Right lobe of liver (tissue), 6 donors: ENCODE data around the gene ZNF687. TPM values are rescaled to one million over a fixed set of nuclear protein-coding genes. Genes with fewer than 3 reads are reported as not detected.

ENCODE experiments used
- ATAC-seq, 4 donors: fragments of 200-7000 bp; cut with Tn5 transposase; one replicate each; pipeline ENCODE4 v1.9.1; 2020; ENCODE audit warnings: mild to moderate bottlenecking in 4 of 4, moderate library complexity in 4 of 4
- DNase-seq, 3 donors: peaks; one replicate each; pipeline ENCODE4 v3.0.0-alpha.2; 2020
- H3K27ac ChIP-seq, 3 donors: fragments of 200-600 bp; one replicate each; pipeline ENCODE4 v1.8.0; 2022
- H3K27me3 ChIP-seq, 2 donors: fragments of 200-600 bp; one replicate each; pipeline ENCODE4 v1.8.0; 2022
- H3K36me3 ChIP-seq, 4 donors: fragments of 200-600 bp; sonication (generic) in 1 of 4; one replicate each; pipeline versions ENCODE4 v1.5.1 to v1.8.0; 2017 to 2022; ENCODE audit warnings: control low read depth in 1 of 4
- H3K4me1 ChIP-seq, 4 donors: fragments of 200-600 bp; sonication (generic) in 1 of 4; one replicate each; pipeline versions ENCODE4 v1.5.1 to v1.8.0; 2017 to 2022; ENCODE audit warnings: control low read depth in 1 of 4
- H3K4me3 ChIP-seq, 3 donors: fragments of 200-600 bp; one replicate each; pipeline ENCODE4 v1.8.0; 2022
- H3K9me3 ChIP-seq, 4 donors: fragments of 200-600 bp; sonication (generic) in 1 of 4; one replicate each; pipeline versions ENCODE4 v1.5.1 to v1.8.0; 2017 to 2022; ENCODE audit warnings: control low read depth in 1 of 4
- POLR2A ChIP-seq: fragments of 450-650 bp; IDR thresholded peaks from one replicate; pipeline ENCODE4 v1.6.1; 2017; ENCODE audit warnings: antibody characterized with exemption, mild to moderate bottlenecking
- WGBS: methylation state at CpG from one replicate; pipeline ENCODE4 v1.1.6; 2018; ENCODE audit warnings: low coverage, low lambda C conversion rate; ENCODE audit not compliant: insufficient coverage; ENCODE audit errors: missing lambda C conversion rate; 5-methylcytosine and 5-hydroxymethylcytosine counted together
- intact Hi-C, 2 donors: fragments of 100-400 bp; cut with DNase I; formaldehyde crosslinking; loops; one replicate each; pipeline versions ENCODE4 v1.11.2 to v1.14.1; 2022
- total RNA-seq, 6 experiments: library from RNA; depleted of rRNA in 2 of 6; stranded (reverse); fragments of >200 nt in 2 of 6; fragmentation: NEBNext Ultra II Directional in 3 of 6; extraction: Animal tissue kit (Norgen Biotek cat#: 25700) in 3 of 6; gene quantifications; one replicate each; pipeline versions ENCODE4 v1.1.0 to v1.2.4, GENCODE V29; 2016 to 2023
- TF ChIP-seq, protein P1 (sequence below), 4 donors: fragments of 200-600 bp in 3 of 4; fragments of 450-650 bp in 1 of 4; IDR thresholded peaks; one replicate each; pipeline versions ENCODE4 v1.5.1 to v1.8.0; 2016 to 2022; ENCODE audit warnings: antibody characterized with exemption in 4 of 4, mild to moderate bottlenecking in 2 of 4
- donor health status: DM: no; HTN: yes; CAD: no.
- donor health status: DM: no; HTN: no; CAD: no.
- donor health status: DM: no; HTN: no; CAD: no.
- donor health status: DM: no; HTN: yes; CAD: no.
- donor health status: DM: no; HTN: yes; CAD: no.

Gene ZNF687
- total RNA-seq, 6 experiments from 2014 or later, result 7.6 to 14.2 (median 10.1) TPM

DNA sequence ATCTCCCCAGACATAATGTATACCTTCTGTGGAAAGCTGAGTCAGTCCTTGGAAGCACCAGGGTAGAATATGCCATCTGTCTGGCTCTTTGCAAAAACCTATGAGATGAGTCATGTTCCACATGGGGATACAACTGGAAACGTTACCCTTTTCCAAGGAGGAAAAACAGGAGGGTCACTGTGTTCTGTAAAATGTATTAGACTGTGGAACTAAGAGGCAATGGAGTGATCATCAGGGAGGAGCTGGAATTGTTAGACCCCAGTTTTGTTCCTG, 43.7 kb upstream of the ZNF687 start:
- Histone ChIP-seq H3K27me3 (no peaks in the 10 kb centered on the region), H3K4me3 (no peak overlapping the region), H3K27ac (no peak overlapping the region), H3K36me3 (peaks cover 6 to 94% (median 51%) of the 10 kb centered on the region in 4 donors), H3K4me1 (no peaks in the 10 kb centered on the region), H3K9me3 (no peaks in the 10 kb centered on the region)
- intact Hi-C loops, result no loop called here
- no peak for ATAC-seq
- no peak for TF ChIP-seq POLR2A
- no peak for DNase-seq
- 92% methylated on average over 1 of the region's 1 CpG for WGBS

DNA sequence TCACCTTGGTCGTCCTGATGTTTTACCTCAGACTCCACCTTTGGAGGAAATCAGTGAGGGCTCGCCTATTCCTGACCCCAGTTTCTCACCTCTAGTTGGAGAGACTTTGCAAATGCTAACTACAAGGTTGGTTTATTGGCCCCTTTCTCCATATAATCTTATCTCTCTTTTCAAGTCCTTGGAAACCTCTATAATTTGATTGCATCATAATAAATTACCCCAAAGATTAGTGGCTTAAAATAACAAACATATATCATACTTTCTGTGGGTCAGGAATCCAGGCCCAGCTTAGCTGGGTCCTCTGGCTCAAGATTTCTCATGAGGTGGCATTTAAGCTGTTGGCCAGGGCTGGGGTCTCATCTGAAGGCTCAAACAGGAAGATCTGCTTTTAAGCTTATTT, 39.7 kb upstream of the ZNF687 start:
- ATAC-seq, result no peak
- Histone ChIP-seq H3K27me3 (no peaks in the 10 kb centered on the region), H3K36me3 (peaks cover 6 to 95% (median 48%) of the 10 kb centered on the region in 4 donors), H3K9me3 (no peaks in the 10 kb centered on the region), H3K4me3 (no peak overlapping the region), H3K4me1 (no peaks in the 10 kb centered on the region), H3K27ac (no peak overlapping the region)
- no peak for DNase-seq
- WGBS, result 100% methylated on average over 2 of the region's 2 CpGs
- intact Hi-C loops, result no loop called here
- TF ChIP-seq POLR2A, result no peak
- TF ChIP-seq, protein P1, sequence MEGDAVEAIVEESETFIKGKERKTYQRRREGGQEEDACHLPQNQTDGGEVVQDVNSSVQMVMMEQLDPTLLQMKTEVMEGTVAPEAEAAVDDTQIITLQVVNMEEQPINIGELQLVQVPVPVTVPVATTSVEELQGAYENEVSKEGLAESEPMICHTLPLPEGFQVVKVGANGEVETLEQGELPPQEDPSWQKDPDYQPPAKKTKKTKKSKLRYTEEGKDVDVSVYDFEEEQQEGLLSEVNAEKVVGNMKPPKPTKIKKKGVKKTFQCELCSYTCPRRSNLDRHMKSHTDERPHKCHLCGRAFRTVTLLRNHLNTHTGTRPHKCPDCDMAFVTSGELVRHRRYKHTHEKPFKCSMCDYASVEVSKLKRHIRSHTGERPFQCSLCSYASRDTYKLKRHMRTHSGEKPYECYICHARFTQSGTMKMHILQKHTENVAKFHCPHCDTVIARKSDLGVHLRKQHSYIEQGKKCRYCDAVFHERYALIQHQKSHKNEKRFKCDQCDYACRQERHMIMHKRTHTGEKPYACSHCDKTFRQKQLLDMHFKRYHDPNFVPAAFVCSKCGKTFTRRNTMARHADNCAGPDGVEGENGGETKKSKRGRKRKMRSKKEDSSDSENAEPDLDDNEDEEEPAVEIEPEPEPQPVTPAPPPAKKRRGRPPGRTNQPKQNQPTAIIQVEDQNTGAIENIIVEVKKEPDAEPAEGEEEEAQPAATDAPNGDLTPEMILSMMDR (IDR thresholded peaks at IDR 0.05), result no peak

DNA sequence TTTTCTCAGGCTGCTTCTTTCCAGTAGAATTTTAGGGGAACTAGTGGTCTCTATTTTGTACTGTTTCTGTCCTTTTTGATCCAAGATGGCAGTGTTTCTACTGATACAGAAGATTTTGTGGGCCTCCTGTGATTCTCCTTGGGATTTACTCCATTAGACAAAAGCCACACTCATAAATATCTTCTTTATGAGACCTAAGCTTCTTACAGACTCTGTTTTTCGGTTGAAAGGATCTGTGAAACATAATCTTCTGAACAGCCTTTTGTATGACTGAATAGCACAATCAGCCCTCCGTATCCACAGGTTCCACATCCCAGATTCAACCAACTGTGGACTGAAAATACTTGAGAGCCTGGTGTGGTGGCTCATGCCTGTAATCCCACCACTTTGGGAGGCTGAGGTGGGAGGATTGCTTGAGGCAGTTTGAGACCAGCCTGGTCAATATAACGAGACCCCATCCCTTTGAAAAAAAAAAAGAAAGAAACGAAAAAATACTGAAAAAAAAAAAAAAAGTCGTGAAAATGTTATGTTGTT, 38.3 kb upstream of the ZNF687 start:
- H3K4me1 ChIP-seq, result no peaks in the 10 kb centered on the region
- no peak for ATAC-seq
- DNase-seq, result no peak
- H3K36me3 ChIP-seq, result peaks cover 7 to 95% (median 51%) of the 10 kb centered on the region in 4 donors
- H3K27me3 ChIP-seq, result no peaks in the 10 kb centered on the region
- H3K4me3 ChIP-seq, result no peak overlapping the region
- TF ChIP-seq, protein P1 (IDR thresholded peaks at IDR 0.05), result no peak
- no peak for TF ChIP-seq POLR2A
- no peak overlapping the region for H3K27ac ChIP-seq
- H3K9me3 ChIP-seq, result no peaks in the 10 kb centered on the region
- intact Hi-C loops, result no loop called here
- 83% methylated on average over 4 of the region's 5 CpGs for WGBS

DNA sequence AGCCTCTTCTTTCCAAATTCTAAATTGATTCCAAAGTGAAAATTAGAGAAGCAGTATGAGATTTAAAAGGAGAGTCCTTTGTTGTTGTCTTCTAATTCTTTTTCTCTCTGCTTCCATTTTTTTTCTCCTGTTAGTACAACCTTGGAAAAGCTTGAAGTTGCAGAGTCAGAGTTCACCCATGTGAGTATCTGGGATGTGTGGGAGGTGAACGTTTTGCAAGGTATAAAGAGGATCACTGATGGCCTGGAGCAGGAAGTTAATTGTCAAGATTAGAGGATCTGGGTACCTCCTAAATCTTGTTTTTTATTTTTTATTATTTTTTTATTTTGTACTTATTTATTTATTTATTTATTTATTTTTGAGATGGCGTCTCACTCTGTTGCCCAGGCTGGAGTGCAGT, 35.3 kb upstream of the ZNF687 start:
- DNase-seq (no peak), ATAC-seq (no peak)
- intact Hi-C loops, result loop anchor here in 1 of 2 donors (5.0 kb wide), 1 partner anchor 44 kb away; no protein-coding TSS in a partner anchor
- Histone ChIP-seq H3K4me1 (no peaks in the 10 kb centered on the region), H3K27ac (no peak overlapping the region), H3K4me3 (no peak overlapping the region), H3K9me3 (no peaks in the 10 kb centered on the region), H3K27me3 (no peaks in the 10 kb centered on the region), H3K36me3 (peaks cover 7 to 72% (median 35%) of the 10 kb centered on the region in 4 donors)
- TF ChIP-seq, protein P1 (IDR thresholded peaks at IDR 0.05), result no peak
- no peak for TF ChIP-seq POLR2A
- 65% methylated on average over 2 of the region's 2 CpGs for WGBS

DNA sequence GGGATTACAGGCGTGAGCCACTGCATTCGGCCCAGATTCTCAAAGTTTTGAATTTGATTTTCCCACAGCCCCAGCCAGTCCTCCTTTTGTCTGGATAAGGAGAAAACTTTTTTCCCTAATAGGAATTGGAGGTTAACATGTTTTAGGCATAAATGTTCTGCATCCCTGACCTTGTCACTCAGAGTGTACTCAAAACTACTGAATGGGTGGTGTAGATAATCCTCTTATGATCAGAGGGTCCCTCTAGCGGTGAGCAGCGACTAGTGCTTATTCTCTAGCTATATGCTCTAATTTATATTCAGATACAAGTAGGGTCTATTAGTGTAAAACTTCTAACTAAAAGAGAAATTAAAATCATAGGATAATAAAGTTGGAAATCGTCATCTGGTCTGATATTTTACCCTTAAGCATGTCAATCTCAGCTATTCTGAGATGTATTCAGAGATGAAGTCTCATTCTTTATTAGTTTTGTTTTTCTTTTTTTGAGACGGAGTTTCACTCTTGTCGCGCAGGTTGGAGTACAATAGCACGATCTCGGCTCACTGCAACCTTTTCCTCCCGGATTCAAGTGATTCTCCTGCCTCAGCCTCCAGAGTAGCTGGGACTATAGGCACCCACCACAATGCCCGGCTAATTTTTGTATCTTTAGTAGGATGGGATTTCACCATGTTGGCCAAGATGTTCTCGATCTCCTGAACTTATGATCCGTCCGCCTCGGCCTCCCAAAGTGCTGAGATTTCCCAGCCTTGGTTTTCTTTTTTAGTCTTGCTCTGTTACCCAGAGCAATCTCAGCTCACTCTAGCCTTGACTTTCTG, 30.2 kb upstream of the ZNF687 start:
- intact Hi-C loops, result no loop called here

More for the DNA sequence above, 30.2 kb upstream of the ZNF687 start:
- TF ChIP-seq, protein P1 (IDR thresholded peaks at IDR 0.05), result peak; percentile 78 to 82 (median 82)
- TF ChIP-seq POLR2A, result no peak
- DNase-seq (peak in 2 of 3 donors; percentile 55 to 60), ATAC-seq (peak; percentile 60 to 73 (median 66))
- H3K9me3 ChIP-seq, result no peaks in the 10 kb centered on the region
- peaks cover 7 to 23% (median 12%) of the 10 kb centered on the region in 4 donors for H3K36me3 ChIP-seq
- 51% methylated on average over 16 of the region's 16 CpGs for WGBS
- peaks cover 0 to 13% (median 4%) of the 10 kb centered on the region in 4 donors for H3K4me1 ChIP-seq
- H3K27me3 ChIP-seq, result no peaks in the 10 kb centered on the region
- no peak overlapping the region for H3K4me3 ChIP-seq
- no peak overlapping the region for H3K27ac ChIP-seq
